Ovary (tissue), 3 donors: Measurements from ENCODE around the gene UBE2G2.

Experiments used
- CTCF ChIP-seq, 3 donors: fragments of 450-650 bp in 2 of 3; fragments of 200-600 bp in 1 of 3; IDR thresholded peaks; one replicate each; pipeline versions ENCODE4 v1.5.1 to v1.8.0; 2016 to 2022; ENCODE audit warnings: antibody characterized with exemption in 3 of 3, mild to moderate bottlenecking in 1 of 3
- POLR2A ChIP-seq: fragments of 450-650 bp; IDR thresholded peaks from one replicate; pipeline ENCODE4 v1.6.1; 2017; ENCODE audit warnings: antibody characterized with exemption, mild to moderate bottlenecking, moderate library complexity
- donor health status: DM: no; HTN: no; CAD: no.

DNA sequence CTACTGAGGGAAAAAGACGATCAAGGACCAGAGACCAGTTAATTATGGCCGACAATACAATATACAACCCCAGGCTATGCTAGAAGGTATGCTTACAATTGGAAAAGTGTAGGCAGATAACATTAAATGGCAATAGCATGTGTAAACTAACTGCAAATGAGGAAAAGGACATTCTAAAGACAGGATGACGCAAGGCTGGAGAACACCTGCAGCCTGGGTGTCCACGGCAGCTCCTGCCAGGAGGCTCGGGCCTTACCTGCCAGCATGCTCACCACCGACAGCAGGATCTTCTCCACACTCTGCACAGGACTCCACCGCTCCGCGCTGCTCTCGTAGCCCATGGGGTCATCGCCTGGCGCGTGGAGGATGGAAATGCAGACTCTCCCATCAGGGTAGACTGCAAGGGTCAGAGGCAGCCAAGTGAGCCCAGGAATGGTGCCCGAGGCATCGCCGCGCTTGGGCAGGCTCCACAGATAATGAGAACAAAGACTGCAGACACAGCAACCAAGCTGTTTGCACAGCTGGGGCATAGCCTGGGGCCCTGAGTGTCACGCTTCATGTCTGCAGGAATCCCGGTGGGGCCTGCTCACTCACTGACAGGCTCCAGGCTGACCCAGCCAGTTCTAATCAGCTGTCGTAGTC is 28.2 kb downstream of the UBE2G2 start:
- TF ChIP-seq POLR2A (no peak), CTCF (IDR thresholded peaks at IDR 0.05) (no peak)
